ENCODE measurements around the gene SERINC4. TPM values are rescaled to one million over a fixed set of nuclear protein-coding genes. Genes with fewer than 3 reads are reported as not detected.
A peak's percentile ranks its signal among the peaks of the same experiment; 100 is the strongest.

SERINC4 gene
- total RNA-seq, 1 donor from 2014 or later = 0.35 TPM

DNA sequence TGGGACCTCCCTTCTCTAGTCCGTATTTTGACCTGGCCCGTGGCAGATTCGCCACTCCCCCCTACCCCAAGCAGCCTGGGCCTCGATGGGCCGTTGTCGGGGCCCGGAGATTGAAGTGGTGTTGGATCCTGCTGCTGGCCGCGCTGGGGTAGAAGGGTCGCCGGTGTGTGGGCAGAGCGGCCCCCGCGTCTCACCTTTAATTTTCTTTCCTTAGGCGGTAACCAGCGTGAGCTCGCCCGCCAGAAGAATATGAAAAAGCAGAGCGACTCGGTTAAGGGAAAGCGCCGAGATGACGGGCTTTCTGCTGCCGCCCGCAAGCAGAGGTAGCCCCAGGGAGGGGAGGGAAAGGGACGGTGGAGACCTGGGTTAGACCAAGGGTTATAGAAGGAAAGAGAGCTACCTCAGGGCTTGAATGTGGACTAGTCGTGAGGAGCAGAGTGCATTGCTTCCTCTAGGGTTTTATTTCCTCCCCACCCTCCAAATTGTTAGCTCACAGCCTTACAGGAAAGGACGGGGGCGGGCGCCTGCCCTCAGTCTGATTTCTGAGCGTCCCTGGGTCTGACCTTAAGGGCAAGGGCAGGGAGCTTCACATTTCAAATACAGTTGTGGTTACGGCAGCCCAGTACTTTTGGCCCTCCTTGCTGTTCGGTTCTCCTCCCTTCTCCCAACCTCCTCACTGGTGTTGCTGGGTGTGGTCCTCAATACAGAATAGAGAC lies 7.1 kb downstream of the SERINC4 start:
- Mint-ChIP-seq H3K27me3 (ENCODE audit: low read depth) (no peaks in the 10 kb centered on the region), H3K27ac (ENCODE audit: unreplicated experiment) (peak overlapping the region; percentile 98), H3K4me1 (peaks cover 32% of the 10 kb centered on the region), H3K4me3 (peak overlapping the region; percentile 99), H3K36me3 (ENCODE audit: low read depth) (peaks cover 3% of the 10 kb centered on the region), H3K9me3 (no peaks in the 10 kb centered on the region)
- DNase-seq (ENCODE audit: low read depth, low spot score) = no peak
- TF ChIP-seq, protein P1, sequence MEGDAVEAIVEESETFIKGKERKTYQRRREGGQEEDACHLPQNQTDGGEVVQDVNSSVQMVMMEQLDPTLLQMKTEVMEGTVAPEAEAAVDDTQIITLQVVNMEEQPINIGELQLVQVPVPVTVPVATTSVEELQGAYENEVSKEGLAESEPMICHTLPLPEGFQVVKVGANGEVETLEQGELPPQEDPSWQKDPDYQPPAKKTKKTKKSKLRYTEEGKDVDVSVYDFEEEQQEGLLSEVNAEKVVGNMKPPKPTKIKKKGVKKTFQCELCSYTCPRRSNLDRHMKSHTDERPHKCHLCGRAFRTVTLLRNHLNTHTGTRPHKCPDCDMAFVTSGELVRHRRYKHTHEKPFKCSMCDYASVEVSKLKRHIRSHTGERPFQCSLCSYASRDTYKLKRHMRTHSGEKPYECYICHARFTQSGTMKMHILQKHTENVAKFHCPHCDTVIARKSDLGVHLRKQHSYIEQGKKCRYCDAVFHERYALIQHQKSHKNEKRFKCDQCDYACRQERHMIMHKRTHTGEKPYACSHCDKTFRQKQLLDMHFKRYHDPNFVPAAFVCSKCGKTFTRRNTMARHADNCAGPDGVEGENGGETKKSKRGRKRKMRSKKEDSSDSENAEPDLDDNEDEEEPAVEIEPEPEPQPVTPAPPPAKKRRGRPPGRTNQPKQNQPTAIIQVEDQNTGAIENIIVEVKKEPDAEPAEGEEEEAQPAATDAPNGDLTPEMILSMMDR (conservative IDR thresholded peaks at IDR 0.05) = no peak

DNA sequence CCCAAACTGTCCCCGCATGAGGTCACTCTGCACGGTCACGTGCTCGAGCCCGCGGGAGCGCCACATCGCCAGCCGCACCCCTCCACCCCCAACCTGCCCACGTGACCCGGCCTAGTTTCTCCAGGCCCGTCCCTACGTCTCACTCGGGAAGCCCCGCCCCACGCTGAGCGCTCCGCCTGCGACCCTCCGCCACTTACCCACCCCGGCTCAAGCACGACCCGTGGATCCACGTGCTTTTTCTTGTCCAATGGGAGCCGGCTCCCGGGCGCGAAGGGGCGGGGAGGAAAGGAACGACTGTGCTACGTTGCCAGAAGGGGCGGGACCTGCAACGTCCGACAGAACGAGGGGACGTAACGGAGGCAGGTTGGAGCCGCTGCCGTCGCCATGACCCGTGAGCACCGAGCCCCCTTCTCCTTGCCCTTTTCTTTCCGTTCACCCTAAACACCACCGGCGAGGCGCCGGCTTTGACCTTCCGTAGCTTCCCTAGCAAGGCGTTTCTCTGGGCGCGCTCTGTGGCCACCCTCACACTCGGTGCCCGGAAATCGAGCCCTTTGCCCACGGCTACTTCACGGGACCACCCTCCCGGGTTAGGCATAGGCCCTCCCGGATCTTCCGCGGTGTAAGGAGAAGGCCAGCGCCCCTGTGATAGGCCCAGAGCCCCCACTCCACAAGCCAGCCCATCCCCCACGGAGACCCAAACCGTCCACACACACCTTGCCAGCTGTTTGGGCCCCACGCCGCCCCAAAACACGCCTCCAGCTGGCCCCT lies 7.8 kb downstream of the SERINC4 start, which contains the start of gene SERF2:
SERF2 (plus strand) TSS at position 328 of the 768 bp plus-strand sequence; CDS start at position 385, 57 bp downstream.
- peak; percentile 99 for DNase-seq (ENCODE audit: low read depth, low spot score)
- TF ChIP-seq, protein P1 (conservative IDR thresholded peaks at IDR 0.05) = no peak
- Mint-ChIP-seq H3K4me3 (peak within 1 kb of the TSS; percentile 99), H3K27me3 (ENCODE audit: low read depth) (no peaks in the 10 kb centered on the region), H3K4me1 (peaks cover 32% of the 10 kb centered on the region), H3K9me3 (no peaks in the 10 kb centered on the region), H3K27ac (ENCODE audit: unreplicated experiment) (peak within 1 kb of the TSS; percentile 98), H3K36me3 (ENCODE audit: low read depth) (peaks cover 3% of the 10 kb centered on the region)

DNA sequence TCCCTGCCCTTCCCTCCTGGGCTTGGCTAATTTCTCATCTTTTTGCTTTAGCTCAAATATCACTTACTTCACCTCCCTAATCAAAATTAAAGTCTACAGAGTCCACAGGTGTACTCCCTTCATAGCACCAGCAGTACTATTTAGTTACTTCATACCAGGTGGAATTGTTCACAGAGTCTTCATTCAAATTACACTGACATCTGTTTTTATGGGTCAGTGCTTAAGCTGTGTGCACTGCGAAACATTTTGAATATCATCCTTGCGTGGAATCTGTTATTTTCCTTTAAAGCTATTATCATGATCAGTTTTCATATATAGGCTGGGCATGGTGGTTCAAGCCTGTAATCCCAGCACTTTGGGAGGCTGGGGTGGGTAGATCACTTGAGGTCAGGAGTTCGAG lies 10.6 kb downstream of the SERINC4 start:
- Mint-ChIP-seq H3K4me1 (peaks cover 20% of the 10 kb centered on the region), H3K4me3 (peak overlapping the region; percentile 6), H3K27ac (ENCODE audit: unreplicated experiment) (no peak overlapping the region), H3K9me3 (no peaks in the 10 kb centered on the region), H3K36me3 (ENCODE audit: low read depth) (no peaks in the 10 kb centered on the region), H3K27me3 (ENCODE audit: low read depth) (no peaks in the 10 kb centered on the region)
- no peak for DNase-seq (ENCODE audit: low read depth, low spot score)
- TF ChIP-seq, protein P1 (conservative IDR thresholded peaks at IDR 0.05) = no peak

- H3K4me3 Mint-ChIP-seq = no peak overlapping the region
Observed at GRCh38 chr15:43779016-43779415, 21.0 kb downstream of the SERINC4 start.

DNA sequence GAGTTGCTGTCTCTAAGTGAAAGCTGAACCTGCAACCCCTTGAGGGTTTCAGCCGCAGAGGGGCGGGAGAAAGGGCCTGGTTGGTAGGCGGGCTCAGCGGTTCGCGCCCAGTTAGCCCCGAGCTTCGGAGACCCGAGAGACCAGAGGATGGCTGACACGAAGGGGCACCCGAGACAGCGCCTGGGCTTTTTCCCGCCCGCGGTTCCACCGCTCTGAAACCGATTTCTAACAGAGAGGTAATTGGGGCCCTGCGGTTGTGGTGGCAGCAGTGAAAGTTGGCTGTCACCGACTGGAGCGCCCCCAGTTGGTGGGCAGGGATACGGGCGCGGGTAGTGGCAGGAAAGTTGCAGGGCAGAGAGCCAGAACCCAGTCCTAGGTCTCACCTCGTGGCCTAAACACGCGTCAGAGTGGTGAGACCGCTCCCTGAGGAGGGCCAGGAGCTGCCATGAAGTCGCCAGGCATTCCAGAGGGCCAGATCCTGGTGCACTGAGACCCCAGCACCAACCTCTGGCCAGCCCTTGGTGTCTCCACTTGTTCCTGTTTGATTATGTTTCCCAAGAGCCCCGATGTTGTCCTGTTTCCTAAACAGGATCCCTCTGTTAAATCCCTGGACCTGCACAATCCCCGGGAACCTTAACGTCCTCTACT lies 22.6 kb downstream of the SERINC4 start:
- TF ChIP-seq, protein P1 (conservative IDR thresholded peaks at IDR 0.05) = peak; percentile 79
- peaks cover 23% of the 10 kb centered on the region for H3K27me3 Mint-ChIP-seq (ENCODE audit: low read depth)
- peak overlapping the region; percentile 89 for H3K4me3 Mint-ChIP-seq
- peak; percentile 63 for DNase-seq (ENCODE audit: low read depth, low spot score)
- H3K4me1 Mint-ChIP-seq = peaks cover 8% of the 10 kb centered on the region
- H3K27ac Mint-ChIP-seq (ENCODE audit: unreplicated experiment) = peak overlapping the region; percentile 50
- H3K9me3 Mint-ChIP-seq = no peaks in the 10 kb centered on the region
- peaks cover 3% of the 10 kb centered on the region for H3K36me3 Mint-ChIP-seq (ENCODE audit: low read depth)

More at GRCh38 chr15:43779016-43779415, 21.0 kb downstream of the SERINC4 start:
- Mint-ChIP-seq H3K36me3 (ENCODE audit: low read depth) (no peaks in the 10 kb centered on the region), H3K27ac (ENCODE audit: unreplicated experiment) (no peak overlapping the region), H3K4me1 (peaks cover 8% of the 10 kb centered on the region), H3K9me3 (no peaks in the 10 kb centered on the region), H3K27me3 (ENCODE audit: low read depth) (peaks cover 23% of the 10 kb centered on the region)
- TF ChIP-seq, protein P1 (conservative IDR thresholded peaks at IDR 0.05) = no peak
- no peak for DNase-seq (ENCODE audit: low read depth, low spot score)
